ENCODE results near the gene MLIP.
A peak's percentile ranks its signal among the peaks of the same experiment; 100 is the strongest.

Gene MLIP

GRCh38 chr6:54107470-54108090 lies 3.7 kb upstream of the MLIP start:
- H3K9me3 Mint-ChIP-seq = no peaks in the 10 kb centered on the region

GRCh38 chr6:54108271-54108670 lies 3.0 kb upstream of the MLIP start:
- H3K4me3 Mint-ChIP-seq = no peak overlapping the region
- no peaks in the 10 kb centered on the region for H3K27me3 Mint-ChIP-seq (ENCODE audit: low read depth)
- no peak for TF ChIP-seq CTCF (IDR thresholded peaks at IDR 0.05; ENCODE audit: unreplicated experiment in 3 of 3)
- H3K9me3 Mint-ChIP-seq = no peaks in the 10 kb centered on the region
- H3K27ac Mint-ChIP-seq = no peak overlapping the region
- peaks cover 34% of the 10 kb centered on the region for H3K4me1 Mint-ChIP-seq
- H3K36me3 Mint-ChIP-seq (ENCODE audit: low read depth) = no peaks in the 10 kb centered on the region

More at GRCh38 chr6:54107470-54108090, 3.7 kb upstream of the MLIP start:
- H3K27ac Mint-ChIP-seq = no peak overlapping the region
- TF ChIP-seq CTCF (IDR thresholded peaks at IDR 0.05; ENCODE audit: unreplicated experiment in 3 of 3) = no peak
- no peaks in the 10 kb centered on the region for H3K36me3 Mint-ChIP-seq (ENCODE audit: low read depth)
- H3K4me3 Mint-ChIP-seq = no peak overlapping the region
- no peaks in the 10 kb centered on the region for H3K27me3 Mint-ChIP-seq (ENCODE audit: low read depth)
- H3K4me1 Mint-ChIP-seq = peaks cover 41% of the 10 kb centered on the region

- no peak for TF ChIP-seq CTCF (IDR thresholded peaks at IDR 0.05; ENCODE audit: unreplicated experiment in 3 of 3)
- Mint-ChIP-seq H3K27me3 (ENCODE audit: low read depth) (no peaks in the 10 kb centered on the region), H3K36me3 (ENCODE audit: low read depth) (no peaks in the 10 kb centered on the region)
Observed at GRCh38 chr6:54109586-54109985, 1.7 kb upstream of the MLIP start.

GRCh38 chr6:54112151-54112650 lies 958 bp downstream of the MLIP start:
- H3K36me3 Mint-ChIP-seq (ENCODE audit: low read depth) = no peaks in the 10 kb centered on the region
- H3K9me3 Mint-ChIP-seq = peaks cover 15% of the 10 kb centered on the region
- H3K27me3 Mint-ChIP-seq (ENCODE audit: low read depth) = no peaks in the 10 kb centered on the region
- peak overlapping the region in 1 of 3 experiments; percentile 9 for H3K27ac Mint-ChIP-seq
- no peak overlapping the region for H3K4me3 Mint-ChIP-seq
- H3K4me1 Mint-ChIP-seq = peaks cover 22% of the 10 kb centered on the region
- no peak for TF ChIP-seq CTCF (IDR thresholded peaks at IDR 0.05; ENCODE audit: unreplicated experiment in 3 of 3)

More at GRCh38 chr6:54109586-54109985, 1.7 kb upstream of the MLIP start:
- no peak overlapping the region for H3K4me3 Mint-ChIP-seq
- no peaks in the 10 kb centered on the region for H3K9me3 Mint-ChIP-seq
- H3K27ac Mint-ChIP-seq = no peak overlapping the region
- H3K4me1 Mint-ChIP-seq = peaks cover 29% of the 10 kb centered on the region

- TF ChIP-seq CTCF (IDR thresholded peaks at IDR 0.05; ENCODE audit: unreplicated experiment in 3 of 3) = no peak
- H3K27me3 Mint-ChIP-seq (ENCODE audit: low read depth) = no peaks in the 10 kb centered on the region
- H3K9me3 Mint-ChIP-seq = peaks cover 20% of the 10 kb centered on the region
- H3K36me3 Mint-ChIP-seq (ENCODE audit: low read depth) = no peaks in the 10 kb centered on the region
- H3K27ac Mint-ChIP-seq = no peak overlapping the region
- no peak overlapping the region for H3K4me3 Mint-ChIP-seq
- H3K4me1 Mint-ChIP-seq = peaks cover 13% of the 10 kb centered on the region
Observed at GRCh38 chr6:54114991-54115390, 3.7 kb downstream of the MLIP start.

GRCh38 chr6:54115966-54116365 lies 4.7 kb downstream of the MLIP start:
- Mint-ChIP-seq H3K4me1 (peaks cover 13% of the 10 kb centered on the region), H3K9me3 (peaks cover 23% of the 10 kb centered on the region), H3K36me3 (ENCODE audit: low read depth) (no peaks in the 10 kb centered on the region), H3K27ac (no peak overlapping the region), H3K27me3 (ENCODE audit: low read depth) (no peaks in the 10 kb centered on the region), H3K4me3 (no peak overlapping the region)
- TF ChIP-seq CTCF (IDR thresholded peaks at IDR 0.05; ENCODE audit: unreplicated experiment in 3 of 3) = no peak

Data from nephron (organoid).